GM18861 (cell line): ENCODE data around the gene EXOC3L1.

ENCODE experiments used
- ATAC-seq: cut with Tn5 transposase; IDR thresholded peaks from one replicate; pipeline ENCODE4 v1.9.1; 2021; ENCODE audit not compliant: unreplicated experiment

Gene EXOC3L1

DNA sequence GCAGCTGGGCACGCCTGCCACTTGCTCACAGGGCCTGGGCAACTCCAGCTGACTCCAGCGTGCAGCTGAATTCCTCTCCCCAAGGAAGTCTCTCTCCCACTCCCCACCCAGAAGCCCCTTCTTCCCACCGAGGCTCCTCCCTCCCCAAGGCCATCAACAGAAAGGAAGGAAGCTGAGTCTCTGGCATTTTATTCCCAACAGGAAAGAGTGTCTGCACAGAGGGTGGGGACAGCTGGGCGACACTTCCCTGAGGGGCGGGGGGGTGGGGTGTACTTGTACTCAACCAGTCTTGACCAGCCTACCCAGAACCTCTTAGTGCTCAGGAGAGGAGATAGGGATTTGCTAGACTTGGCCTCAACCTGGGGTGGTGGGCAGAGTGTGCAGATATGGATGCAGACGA lies at the start of gene EXOC3L1:
Gene EXOC3L1, minus strand, starts transcription at position 96 of the 400 bp plus-strand sequence. CDS start 460 bp downstream, outside the sequence.
- ATAC-seq: no peak

DNA sequence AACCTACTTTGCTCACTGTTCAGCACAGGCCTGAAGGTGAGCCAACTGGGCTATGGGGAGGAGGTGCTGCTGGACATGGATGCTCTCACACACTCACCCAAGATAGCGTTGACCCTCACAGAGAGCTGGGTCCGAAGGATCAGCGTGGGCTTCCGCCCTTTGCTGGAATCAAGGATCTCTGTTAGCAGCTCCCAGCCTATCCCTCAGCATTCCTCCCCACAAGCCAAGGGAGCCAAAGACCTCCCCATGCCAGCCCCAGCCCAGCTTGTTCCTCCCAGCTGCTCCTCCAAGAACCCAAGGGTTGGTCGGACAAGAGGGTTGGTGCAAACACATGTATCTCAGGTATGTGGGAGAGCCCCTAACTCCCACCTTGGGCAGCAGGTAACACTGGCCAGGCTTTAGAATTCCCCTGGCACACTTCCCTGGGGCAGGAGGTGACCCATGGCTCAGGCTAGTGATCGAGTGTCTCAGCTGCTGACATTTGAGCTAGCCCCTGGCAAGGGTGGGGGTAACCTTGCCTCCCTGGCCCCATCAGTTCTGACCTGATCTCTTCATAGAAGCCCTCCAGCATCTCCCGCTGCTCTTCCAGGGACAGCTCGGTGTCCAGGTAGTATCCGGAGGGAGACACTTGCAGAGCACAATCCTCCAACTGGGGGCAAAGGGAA lies 49.0 kb upstream of the EXOC3L1 start:
- ATAC-seq: no peak

DNA sequence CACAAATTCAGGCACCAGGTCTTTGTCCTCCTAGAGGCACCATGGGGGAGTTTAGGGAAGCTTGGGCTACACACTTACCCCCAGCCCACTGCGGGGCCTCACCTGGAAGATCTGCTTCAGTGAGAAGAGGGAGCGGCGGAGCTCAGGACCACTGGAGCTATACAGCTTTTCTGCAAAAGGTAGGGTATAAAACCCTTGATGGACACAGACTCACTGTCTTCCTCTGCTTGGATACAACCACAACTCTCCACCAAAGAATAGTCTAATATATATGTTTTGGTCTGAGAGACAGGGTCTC lies 48.3 kb upstream of the EXOC3L1 start:
- ATAC-seq: no peak

DNA sequence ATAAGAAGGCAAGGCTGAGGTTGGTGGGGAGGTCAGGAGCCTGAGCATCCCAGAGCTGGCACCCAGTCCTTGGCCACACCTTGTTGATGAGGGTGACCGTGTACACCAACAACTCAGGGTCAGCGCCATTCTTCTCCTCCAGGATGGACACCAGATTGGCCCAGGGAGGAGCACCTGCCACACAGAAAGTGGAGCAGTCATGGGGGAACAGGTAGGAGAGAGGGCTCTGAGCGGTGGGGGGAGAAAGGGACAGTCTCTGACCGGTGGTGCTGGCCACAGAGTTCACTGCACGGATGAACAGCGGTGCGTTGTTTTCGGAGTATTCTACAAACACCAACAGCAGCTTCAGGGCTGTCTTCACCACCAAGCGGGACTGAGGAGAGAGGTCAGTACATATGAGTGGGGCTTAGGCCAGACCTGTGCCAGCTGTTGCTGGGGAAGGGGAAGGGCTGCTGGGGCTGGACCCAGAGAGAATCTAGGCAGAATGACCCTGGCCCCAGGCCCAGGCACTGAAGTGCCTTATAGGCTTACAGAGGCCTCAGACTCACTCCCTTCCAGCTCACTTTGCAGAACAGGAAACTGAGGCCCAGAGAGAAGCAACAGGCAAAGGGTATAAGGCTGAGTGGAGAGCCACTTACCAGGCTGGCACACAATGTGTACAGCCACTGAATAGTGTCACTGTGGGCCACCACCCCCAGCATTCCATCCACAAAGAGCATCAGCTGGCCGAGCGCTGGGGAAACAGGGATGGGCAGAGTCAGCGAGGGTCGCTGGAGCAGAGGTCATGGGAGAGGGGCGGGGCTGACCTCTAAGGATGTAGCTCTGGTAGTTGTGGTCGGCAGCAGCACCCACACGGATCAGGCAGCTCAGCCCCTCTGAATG lies 47.7 kb upstream of the EXOC3L1 start:
- ATAC-seq: no peak

GRCh38 chr16:67236563-67237395 lies 46.8 kb upstream of the EXOC3L1 start:
- ATAC-seq: no peak

DNA sequence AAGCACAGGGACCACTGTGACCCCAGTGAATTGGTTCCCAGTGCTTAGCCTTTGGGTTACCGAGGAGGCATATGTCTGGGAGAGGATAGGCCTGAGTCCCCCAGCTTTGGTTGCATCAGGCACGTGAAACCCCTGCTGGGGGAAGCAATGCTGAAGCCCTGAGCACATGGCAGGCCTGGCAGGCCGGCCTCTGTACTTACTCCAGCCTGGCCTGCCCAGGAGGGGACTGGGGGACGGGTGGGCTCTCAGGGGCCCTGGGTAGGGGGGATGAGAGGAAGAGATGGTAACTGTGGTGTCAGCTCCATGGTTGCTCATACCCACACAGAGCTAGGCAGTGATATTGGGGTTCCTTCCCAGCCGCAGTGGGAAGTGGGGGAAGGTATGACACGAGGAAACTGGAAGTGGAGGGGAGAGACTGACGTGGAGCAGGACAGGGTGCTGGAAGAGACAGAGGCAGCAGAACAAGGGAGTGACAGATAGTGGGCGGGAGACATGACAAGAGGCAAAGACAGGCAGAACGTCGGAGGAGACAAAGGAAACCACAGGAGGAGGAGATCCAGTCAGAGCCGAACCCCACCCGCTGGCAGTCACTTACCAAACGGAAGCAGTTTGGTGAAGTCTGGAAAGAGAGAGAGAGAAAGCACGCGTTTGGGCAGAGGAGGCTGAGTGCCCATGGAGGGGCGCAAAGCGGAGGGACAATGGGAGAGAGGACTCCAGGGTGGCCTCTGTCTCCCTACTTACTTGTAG lies 46.1 kb upstream of the EXOC3L1 start:
- ATAC-seq: no peak

DNA sequence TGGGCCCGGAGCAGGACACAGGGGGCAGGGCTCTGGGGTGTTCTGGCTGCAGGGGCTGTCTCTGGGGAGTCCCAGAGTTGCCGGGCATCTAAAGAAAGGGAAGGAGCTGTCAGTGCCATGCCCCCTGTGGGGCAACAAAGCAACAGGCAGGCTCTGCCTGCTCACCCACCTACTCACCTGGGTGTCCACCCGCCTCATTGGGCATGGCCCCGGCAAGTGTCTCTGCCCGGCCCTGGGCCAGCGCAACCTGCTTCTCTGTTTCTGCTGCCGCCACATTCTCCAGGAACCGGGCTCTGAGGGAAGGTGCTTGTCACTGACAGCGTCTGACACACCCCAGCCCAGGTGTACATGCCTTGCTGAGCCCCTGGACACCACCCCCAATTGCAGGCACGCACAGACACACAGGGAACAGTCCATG lies 44.3 kb upstream of the EXOC3L1 start:
- no peak for ATAC-seq

- no peak for ATAC-seq
These were observed 43.7 kb upstream of the EXOC3L1 start for GRCh38 chr16:67233596-67233995.

DNA sequence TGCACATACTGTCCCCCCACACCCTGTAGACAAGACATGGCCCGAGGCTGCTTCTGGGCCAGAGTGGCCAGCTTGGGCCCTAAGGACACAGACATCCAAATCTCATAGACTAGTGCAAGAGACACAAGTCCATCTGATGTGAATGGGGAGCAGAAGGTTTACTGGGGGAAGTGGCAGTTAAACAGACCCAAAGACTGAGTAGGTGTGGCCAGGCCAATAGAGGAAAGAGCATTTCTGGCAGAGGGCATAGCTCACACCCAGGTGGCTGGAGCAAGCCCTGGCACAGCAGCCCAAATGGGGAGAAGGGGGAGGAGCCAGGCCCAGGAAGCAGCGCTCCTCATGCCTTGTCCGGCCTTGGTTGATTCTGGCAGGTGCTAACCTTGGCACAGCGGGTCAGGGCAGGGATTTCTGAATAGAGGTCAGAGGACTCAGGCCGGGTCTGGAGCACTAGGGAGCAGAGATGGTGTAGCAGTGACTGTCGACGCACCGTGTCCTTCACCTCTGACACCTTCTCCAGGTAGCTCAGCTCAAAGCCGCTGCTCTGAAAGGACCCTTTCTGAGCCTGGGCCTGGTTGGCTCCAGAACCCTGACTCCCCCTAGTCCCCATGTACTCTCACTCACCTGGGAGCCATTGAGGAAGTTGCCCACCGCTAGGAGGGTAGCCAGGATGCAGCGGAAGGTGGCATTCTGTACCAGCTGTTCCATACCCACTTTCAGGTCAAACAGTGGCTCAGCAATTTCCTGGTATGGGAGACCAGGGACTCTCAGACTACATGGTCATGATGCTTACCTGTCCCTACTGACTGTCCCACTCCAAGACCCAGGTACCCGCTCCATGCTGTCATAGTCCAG lies 41.1 kb upstream of the EXOC3L1 start:
- no peak for ATAC-seq

DNA sequence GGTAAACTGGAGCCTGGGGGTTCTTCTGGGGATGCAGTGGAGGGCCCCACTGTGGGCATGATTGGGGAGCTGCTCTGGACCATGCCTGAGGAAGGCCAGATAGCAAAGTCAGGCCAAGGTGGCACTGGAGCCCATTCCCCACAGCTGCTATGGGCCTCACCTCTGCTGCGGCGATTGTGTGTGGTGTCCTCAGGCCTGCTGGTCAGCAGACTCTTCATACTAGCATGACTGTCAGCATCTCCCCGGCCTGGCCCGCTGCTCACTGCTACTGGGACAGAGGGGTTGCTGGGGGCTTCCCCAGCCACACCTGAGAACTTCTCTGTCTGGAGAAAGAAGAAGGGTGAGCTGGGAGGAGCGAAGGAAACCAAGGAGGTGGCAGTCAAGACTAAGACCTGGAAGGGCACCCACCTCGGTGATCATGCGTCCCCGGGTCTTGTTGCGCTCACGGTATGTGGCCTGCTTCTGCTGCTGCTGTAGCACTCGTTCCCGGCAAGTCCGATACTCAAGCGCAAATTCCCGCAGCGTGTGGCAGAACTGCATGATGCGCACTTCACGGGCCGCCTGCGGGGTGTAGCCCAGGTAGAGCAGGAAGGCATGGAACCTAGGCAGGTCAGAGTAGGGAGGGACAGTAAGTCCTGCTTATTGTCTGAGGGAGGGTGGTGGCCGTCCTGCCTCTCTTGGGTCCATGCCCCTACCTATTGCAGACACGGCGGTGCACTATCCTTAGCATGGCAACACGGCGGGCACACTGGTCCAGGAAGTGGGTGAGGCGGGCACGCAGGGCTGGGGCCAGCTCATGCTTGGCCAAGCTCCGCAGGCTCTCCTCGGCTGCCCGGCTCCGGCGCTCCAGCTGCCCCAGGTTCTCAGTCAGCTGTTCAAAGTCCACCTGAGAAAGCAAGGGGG lies 40.2 kb upstream of the EXOC3L1 start:
- no peak for ATAC-seq

DNA sequence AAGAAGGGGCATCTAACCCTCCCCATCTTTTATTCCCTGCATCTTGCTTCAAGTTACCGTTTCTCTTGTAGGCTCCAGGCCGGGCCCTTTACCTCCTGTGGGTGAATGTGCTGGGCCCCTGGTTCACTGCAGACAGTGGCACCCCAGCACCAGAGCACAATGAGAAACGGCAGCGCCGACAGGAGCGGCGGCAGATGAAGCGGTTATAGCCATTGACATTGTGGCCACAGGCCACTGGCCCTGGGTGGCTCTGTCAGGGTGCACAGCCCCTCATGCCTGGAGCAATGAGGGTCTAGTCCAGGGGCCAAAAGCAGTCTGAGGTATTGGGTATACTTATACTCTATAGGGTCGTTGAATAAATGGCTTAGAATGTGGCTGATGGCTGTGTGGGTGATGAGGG lies 39.0 kb upstream of the EXOC3L1 start:
- ATAC-seq: no peak

GRCh38 chr16:67228034-67228785 lies 38.3 kb upstream of the EXOC3L1 start:
- no peak for ATAC-seq

DNA sequence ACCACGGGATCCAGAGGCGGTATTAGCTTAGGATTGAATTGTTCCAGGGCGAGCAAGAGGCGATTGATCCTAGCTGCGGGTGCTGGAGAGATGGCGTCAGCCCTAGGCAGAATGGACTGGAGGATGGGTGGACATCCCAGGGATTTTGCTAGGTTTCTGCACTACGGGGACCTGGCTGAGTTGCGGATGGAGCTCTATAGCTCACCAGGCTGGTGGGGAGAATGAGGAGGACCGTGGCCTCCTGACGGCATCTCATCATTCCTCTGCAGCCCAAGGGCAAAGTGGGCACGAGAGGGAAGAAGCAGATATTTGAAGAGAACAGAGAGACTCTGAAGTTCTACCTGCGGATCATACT lies 37.6 kb upstream of the EXOC3L1 start:
- no peak for ATAC-seq

DNA sequence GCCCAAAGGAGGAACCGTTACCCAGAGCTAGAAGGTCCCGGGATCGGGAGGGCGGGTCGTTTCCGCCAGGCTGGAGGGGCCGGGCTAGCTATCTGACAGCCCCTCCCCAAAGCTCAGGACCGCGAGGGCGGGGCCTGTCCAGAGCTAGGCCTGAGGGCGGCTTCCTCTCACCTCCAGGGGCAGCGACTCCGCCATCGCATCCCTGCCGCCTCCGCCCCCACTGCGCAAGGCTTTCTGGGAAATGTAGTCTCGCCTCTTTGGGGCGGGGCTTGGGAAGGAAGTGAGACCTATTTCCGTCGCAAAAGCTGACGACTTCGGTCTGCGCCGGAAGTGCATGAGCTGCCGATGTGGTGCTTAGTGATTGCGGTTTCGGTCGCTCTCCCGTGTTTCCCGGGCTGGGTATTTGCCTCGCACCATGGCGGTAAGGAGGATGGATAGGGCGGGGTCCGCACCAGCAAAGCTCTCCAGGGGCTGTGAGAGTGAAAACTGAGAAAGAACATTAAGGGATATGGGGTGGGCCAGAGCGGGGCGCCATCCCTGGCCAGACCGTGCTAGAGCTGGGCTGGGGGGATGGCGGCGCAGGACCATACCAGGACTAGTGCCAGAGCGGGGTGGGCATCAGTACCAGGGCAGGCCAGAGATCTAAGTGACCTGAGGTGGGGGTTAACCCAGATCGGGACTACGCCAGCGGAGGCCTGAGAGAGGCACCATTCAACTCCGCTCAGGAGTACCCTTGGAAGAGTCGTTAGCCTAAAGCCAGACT lies 37.0 kb upstream of the EXOC3L1 start, which contains the start of gene TMEM208:
Gene TMEM208, plus strand, starts transcription at position 327 of the 763 bp plus-strand sequence. Its CDS starts 89 bp downstream, at position 416.
- ATAC-seq: peak; percentile 79

DNA sequence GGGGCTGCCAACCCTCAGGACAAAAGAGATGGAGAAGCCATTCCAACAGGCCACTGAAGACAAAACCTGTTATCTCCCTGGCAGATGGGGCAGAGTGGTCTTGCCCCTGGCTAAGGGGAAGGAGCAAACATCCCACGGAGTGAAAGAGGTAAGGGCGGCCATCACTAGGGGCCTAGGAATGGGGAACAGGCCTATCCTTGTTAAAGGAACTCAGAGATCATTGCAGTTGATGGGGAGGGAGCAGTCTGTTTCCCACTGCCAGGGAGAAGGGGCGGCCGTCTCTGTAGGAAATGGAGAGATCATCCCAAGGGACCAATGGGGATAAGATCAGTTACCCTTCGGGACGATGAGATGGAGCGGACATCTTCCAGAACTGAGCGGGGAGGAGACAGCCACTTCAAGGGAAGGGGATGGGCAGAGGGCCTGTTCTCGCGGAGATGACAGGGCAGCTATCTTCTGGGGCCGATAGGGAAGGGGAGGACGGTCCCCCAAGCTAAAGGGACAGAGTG lies 36.4 kb upstream of the EXOC3L1 start:
- no peak for ATAC-seq

GRCh38 chr16:67223992-67224391 lies 34.1 kb upstream of the EXOC3L1 start:
- ATAC-seq: no peak
